GM19324 (cell line): Measurements from ENCODE around the gene LSM14A.
"Not testable (repeated sequence)": the region's sequence is repeated elsewhere in the genome, so short reads cannot be mapped to it uniquely, and the experiment has no call there.

ENCODE experiments used
- ATAC-seq: cut with Tn5 transposase; IDR thresholded peaks from one replicate; pipeline ENCODE4 v1.9.1; 2021; ENCODE audit warnings: mild to moderate bottlenecking, moderate library complexity; ENCODE audit not compliant: unreplicated experiment, low FRiP score

The LSM14A gene

DNA sequence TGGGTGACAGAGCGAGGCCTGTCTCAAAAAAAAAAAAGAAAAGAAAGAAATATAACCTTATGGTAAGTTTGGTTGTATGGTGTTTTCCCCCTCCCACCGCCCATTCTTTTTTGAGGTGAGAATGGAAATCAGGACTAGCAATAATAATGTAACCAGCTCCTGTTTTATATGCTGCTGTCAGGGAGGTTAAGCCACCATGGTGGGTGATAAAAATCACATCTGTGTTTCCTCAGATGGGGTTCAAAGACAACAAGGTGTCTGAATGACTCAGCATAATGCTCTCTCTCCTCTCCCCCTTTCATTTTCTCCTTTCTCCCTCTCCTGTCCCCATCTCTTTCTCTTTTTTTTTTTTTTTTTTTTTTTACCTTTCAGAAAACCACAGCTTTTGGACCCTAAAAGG is 53.7 kb downstream of the LSM14A start:
- no peak for ATAC-seq

DNA sequence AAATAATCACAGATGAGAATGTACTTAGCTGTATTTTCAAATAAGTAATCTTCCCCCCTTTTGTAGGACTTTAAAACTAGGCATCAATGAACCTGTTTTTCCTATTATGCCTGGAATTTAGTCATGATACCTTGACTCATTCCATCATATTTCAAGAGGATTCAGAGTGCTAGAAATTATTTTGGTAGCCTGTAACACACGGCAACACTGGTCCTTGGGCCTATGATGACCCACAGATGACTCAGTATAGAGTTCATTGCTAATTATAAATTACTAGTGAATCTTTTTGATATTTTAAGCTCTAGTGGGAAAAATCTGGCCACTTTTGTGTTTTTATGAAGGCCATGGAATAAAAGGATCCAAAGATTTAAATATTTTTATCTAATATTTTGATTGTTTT is 56.0 kb downstream of the LSM14A start:
- ATAC-seq = no peak

DNA sequence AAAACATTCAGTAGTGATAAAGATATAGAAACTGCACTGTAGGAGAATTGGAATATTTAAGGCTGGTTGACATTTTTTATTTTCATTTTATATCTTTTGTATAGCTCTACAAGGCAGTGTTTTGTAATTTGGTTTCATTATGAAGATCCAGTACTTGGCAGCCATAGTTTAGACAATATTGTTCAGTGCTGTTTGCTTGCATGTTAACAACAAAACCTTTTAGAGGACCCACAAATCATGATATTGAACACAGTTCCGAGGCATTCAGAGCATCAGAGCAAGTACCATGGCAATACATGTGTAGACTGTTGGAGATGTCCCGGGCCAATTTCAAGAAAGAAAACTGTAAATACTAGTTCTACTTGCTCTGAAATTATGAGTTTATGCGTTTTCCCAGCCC is 56.5 kb downstream of the LSM14A start:
- no peak for ATAC-seq

DNA sequence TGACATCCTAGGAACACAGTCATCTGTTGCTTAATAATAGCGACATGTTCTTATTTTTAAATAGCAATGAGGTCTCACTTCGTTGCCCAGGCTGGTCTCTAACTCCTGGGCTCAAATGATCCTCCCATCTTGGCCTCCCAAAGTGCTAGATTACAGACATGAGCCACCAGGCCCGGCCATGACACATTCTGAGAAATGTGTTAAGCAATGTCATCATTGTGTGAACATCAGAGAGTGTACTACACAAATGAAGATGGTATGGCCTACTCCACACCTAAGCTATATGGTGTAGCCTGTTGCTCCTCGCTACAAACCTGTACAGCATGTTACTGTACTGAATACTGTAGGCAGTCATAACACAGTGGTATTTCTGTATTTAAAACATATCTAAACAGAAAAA is 57.4 kb downstream of the LSM14A start:
- no peak for ATAC-seq

DNA sequence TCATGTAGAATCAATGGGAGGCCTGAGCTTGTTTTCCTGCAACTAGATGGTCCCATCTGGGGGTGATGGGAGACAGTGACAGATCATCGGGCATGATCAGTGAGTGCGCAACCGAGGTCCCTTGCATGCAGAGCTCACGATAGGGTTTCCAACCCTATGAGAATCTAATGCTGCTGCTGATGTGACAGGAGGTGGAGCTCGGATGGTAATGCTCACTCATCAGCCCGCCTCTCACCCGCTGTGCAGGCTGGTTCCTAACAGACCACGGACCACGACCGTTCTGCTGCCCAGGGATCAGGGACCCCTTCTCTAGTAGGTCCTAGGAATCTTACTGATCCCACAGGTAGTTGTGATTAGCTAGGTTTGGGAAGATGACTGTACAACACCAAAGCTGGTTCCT is 58.5 kb downstream of the LSM14A start:
- ATAC-seq = no peak

DNA sequence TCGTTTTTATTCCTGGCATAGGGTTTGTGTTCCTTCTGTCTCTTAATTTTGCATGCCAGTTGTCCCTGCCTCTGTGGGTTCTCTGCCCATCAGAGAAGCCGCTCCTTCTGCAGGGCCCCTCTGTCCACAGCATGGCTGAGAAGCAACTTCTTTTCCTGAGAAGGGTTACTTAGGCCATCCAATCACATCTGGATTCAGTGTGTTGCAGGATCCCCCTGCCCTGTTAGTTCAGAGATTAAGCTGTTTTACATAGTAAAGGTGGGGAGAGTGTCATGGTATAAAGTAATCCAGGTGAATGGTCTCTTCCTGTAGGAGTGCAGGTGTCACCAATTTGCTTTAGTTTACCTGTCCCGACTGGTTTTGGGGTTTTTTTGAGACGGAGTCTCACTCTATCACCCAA is 59.1 kb downstream of the LSM14A start:
- ATAC-seq = no peak

DNA sequence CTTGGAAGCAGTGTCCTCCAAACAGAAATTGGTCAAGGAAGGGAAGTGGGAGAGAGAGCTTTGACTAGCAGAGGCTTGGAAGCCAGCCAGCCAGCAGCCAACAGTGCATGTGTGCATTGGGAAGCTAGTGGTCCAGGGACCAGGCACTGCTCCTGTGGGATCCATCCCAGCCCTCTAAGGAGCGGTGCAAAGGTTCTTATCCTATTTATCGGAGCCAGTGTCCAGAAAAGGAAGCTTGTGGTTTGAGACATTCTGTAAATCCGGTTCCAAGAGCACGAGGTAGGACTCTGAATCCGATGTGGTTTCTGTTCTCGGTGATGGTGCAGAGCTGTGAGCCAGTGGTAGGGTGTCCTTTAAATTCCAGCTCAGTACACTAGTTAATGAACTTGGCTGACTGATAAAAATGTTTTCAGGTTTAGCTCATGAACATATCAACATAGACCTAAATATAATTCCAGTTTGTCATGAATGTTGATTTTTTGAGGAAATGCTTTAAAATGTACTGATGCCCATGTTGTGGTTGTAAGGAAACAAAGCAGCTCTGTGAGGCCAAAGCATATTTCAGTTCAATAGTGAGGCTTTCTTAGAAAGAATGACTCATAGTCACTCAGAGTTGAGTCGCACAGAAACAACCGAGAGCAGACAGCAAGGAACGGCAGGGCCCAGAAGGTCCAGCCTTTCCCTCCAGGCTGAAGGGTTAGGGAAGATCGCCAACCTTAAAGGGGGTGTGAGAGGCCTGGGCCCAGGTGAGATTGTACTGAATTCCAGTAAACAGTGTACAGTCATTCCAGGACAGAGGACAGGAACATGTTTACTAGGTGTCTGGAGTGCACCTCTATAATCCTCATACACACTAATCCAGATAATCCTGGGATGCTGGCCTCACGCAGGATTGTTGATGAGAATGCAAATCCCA is 60.5 kb downstream of the LSM14A start:
- ATAC-seq = no peak

DNA sequence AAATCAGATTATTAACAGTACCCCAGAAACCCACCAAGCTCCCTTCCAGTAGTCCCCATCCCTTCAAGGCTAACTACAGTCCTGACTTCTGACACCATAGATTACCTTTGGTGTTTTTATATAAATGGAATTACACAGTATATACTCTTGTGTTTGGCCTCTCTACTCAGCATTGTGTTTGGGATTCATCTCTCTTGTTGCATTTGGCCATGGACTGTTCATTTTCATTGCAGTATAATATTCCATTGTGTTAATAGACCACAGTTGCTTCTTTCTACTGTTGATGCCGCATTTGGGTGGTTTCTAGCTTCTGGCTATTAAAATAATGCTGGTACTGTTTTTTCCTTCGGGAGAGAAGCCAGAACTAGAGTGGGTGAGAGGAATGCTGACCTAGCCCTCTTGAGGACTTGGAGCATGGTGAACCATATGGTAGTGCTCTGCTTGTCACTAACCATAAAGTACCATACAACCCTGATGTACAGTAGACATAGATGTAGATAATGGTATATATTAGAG is 63.2 kb downstream of the LSM14A start:
- ATAC-seq = no peak

DNA sequence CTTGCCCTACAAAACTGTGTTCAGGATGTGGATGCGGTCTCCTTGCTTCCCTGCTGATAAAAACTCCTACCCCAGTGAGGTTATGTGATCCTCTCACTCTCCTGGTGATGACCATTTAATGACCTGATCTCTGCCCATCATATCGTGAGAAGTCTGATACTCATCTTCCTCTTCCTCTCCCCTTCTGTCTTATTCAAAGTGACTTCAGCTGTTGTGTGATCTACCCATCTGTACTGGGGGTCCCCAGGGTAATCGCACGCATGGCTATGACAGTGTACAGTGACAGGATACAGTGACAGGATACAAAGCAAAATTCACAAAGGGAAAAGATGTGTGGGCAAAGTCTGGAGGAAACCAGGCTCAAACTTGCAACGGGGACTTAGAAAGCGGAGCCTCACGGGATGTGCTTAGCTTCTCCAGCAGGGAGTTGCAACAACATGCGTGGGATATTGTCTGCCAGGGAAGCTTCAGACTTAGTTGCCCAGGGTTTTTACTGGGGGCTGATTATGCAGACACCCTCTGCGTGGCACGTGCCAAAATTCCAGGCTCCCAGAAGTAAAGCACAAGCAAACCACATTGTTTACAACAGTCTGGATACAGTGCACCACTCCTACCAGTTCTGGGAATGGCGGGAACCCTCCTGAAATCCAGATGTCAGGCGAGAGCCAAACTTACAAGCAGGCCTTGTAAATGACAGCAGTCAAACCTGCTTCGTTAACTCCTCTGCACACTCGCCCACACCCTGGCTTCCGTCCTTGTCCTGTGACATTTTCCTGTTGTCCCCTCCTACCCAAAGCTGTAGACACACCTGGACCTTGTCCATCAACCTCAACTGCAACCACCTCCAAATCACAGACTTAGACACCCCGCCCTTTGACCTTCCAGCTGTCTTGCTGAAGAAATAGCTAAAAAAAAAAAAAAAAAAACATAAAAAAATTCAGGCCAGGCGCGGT is 64.0 kb downstream of the LSM14A start:
- no peak for ATAC-seq

DNA sequence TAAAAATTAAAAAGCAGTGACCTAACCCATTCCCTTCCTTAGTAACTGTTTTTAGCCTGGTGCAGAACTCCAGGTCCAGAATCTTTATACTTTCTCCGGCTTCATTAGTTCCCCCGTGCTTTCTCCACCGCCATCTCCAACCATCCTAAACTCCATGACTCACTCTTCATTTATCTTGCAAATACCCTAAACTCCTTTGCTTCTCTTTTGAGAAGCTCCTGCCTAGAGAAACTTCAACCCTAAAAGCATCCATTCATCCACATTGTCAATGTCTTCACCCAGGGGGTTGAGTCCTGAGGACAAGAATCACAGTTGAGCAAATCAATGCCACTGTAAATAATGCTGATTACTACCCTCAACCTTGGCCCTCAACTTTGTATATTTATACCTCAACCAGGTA is 65.0 kb downstream of the LSM14A start:
- no peak for ATAC-seq

DNA sequence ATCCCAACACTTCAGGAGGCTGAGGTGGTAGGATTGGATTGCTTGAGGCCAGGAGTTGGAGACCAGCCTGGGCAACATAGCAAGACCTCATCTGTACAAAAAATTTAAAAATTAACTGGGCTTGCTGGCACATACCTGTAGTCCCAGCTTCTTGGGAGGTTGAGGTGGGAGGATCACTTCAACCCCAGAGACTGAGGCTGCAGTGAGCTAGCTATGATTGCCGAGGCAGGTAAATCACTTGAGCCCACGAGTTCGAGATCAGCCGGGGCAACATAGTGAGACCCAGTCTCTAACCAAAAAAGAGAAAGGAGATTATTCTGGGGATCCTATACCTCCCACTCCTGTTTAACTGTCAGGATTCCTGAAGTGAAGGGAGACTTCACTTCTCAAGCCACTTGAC is 65.6 kb downstream of the LSM14A start:
- ATAC-seq = no peak

DNA sequence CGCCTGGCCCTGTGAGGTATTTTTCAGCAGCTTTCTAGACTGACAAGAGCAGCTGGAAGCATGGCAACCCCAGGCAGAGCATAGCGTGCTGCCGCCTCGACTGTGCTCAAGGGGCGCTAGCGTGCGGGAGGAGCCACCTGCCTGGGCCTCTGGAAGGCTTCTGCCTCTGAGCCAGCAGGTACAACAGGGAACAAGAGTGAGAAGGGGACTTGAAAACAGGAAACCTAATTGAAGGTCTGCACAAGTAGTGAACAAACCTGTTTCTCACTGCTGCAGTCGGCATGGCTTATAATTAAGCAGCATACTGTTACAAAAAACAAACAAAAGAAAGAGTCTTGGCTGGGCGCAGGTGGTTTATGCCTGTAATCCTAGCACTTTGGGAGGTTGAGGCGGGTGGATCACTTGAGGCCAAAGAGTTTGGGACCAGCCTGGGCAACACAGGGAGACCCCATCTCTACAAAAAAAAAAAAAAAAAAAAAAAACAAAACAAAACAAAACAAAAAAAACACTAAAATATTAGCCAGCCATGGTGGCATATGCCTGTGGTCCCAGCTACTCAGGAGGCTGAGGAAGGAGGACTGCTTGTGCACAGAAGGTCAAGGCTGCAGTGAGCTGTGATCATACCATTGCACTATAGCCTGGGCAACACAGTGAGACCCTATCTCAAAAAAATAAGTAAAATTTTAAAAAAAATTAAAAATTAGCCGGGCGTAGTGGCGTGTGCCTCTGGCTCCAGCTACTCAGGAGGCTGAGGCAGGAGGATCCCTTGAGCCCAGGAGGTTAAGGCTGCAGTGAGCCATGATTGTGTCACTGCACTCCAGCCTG is 69.4 kb downstream of the LSM14A start:
- no peak for ATAC-seq

DNA sequence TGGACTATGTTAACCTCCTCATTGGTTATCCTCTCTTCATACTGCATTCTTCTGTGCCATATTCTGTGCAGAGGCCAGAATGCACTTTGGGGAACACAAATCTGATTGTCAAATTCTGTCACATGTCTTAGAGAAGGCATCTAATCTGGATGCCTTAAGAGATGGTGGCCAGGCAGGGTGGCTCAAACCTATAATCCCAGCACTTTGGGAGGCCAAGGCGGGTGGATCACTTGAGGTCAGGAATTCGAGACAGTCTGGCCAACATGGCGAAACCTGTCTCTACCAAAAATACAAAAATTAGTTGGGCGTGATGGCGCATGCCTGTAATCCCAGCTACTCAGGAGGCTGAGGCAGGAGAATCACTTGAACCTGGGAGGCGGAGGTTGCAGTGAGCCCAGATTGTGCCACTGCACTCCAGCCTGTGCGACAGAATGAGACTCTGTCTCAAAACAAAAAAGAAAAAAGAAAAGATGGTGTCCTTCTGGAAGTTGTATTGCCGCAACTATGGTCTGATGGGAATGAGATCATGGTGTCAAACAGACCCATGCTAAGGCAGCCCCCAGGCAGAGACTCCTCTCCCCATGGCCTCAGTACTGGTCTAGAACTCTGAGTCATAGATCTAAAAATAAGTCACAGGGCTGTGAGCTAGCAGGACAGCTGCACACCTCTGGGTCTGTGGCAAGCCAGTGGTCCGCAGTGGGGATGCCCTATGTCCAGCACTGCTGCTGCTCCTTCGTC is 71.0 kb downstream of the LSM14A start:
- not testable (repeated sequence) for ATAC-seq

DNA sequence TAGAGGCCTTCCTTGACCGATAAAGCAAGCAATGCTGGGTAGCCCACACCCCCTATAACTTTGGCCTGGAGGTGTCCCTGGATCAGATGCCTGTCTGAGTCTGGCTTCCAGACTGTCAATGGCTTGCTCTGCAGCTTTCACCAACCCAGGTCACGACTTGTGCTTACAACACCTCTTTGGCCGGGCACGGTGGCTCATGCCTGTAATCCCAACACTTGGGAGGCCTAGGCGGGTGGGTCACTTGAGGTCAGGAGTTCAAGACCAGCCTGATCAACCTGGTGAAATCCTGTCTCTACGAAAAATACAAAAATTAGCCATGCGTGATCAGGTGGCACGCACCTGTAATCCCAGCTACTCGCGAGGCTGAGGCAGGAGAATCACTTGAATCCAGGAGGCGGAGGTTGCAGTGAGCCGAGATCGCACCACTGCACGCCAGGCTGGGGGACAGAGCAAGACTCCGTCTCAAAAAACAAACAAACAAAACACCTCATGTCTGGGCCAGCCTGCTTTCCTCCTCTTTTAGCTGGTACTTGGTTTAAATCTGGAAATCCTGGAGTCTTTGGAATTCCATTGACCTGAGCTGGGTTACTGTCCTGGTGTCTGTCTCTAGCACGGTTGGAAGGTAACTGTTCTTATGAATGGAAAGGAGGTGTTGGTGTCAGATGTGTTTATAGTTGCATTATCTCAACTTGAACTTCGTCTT is 71.7 kb downstream of the LSM14A start:
- no peak for ATAC-seq

DNA sequence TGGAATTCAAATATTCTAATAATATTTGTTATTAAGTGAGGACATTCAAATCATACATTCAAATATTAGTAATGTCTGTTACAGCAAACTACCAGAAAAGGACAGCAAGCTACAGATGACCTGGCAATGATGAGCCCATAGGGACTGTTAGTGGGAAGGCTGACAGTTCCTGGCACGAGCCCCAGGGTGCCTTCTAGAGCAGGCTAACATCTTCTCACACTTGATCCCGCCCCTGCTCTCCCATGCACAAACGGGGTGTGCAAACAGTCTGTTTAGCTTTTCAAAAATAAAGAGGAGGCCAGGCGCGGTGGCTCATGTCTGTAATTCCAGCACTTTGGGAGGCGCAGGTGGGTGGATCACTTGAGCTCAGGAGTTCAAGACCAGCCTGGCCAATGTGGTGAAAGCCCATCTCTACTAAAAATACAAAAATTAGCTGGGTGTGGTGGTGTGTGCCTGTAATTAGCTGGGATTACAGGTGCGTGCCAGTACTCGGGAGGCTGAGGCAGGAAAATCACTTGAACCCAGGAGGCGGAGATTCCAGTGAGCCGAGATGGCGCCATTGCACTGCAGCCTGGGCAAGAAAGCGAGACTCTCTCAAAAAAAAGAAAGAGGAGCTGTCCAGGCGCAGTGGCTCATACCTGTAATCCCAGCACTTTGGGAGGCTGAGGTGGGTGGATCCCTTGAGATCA is 72.5 kb downstream of the LSM14A start:
- ATAC-seq = no peak

DNA sequence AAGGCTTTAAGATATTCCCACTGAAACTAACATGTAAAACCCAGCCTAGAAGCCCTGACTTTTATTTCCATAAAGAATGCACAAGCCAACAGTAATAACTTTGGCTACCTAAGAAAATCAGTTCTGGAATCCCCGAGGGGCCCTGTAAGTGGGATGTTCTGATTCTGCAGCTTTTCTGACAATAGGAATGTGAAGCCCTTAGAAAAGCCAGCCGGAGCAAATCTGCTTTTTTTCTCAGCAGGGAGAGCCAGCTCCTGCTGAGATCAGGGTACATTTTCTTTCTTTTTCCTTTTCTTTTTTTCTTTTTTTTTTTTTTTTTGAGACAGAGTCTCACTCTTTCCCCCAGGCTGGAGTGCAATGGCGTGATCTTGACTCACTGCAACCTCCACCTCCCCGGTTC is 74.0 kb downstream of the LSM14A start:
- no peak for ATAC-seq

DNA sequence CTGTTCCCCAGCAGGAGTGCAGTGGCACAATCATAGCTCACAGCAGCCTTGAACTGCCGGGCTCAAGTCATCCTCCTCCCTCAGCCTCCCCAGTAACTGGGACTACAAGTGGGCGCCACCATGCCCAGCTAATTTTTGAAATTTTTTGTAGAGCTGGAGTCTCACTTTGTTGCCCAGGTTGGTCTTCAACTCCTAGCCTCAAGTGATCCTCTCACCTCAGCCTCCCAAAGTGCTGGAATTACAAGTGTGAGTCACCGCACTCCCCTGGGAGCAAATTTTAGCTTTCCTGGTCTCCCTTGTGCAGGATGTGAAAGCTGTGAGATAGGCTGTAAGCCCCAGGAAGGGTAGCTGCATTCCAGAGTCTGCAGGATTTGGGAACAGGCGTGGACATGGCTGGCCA is 76.6 kb downstream of the LSM14A start:
- ATAC-seq = no peak

DNA sequence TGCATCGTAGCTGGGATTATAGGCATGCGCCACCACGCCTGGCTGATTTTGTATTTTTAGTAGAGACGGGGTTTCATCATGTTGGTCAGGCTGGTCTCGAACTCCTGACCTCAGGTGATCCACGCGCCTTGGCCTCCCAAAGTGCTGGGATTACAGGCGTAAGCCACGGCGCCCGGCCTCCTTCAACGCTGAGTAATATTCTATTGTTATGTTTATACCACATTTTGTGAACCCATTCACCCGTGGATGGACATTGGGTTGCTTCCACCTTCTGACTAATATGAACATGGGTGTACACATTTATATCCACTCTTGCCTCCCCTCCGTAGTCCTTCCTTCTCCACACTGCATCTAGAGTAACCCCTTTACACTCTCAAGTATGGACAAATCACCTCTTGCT is 80.9 kb downstream of the LSM14A start:
- not testable (repeated sequence) for ATAC-seq

DNA sequence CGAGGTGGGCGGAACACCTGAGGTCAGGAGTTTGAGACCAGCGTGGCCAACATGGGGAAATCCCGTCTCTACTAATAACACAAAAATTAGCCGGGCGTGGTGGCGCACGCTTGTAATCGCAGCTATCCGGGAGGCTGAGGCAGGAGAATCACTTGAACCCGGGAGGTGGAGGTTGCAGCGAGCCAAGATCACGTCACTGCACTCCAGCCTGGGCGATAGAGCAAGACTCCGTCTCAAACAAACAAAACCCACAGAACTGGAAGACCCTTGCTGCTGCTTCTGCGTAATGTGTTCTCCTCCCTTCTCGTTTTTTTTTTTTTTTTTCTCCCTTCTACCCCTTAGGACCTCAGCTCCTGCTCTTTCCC is 81.4 kb downstream of the LSM14A start:
- ATAC-seq = not testable (repeated sequence)
